ENCODE results near the gene MRPL22. TPM values are rescaled to one million over a fixed set of nuclear protein-coding genes. Genes with fewer than 3 reads are reported as not detected.

Gene MRPL22
- total and polyA plus RNA-seq, 2 of the 13 experiments (the other 11 are each of a cell fraction or from before 2014, with no cell fraction given) = 66.8 to 84.8 TPM

- TF ChIP-seq ZNF597 (CRISPR knock-in tag; IDR thresholded peaks at IDR 0.05) = no peak
- no peak for TF ChIP-seq ZNF503 (CRISPR knock-in tag; IDR thresholded peaks at IDR 0.05)
- no peak for TF ChIP-seq FLYWCH1 (CRISPR knock-in tag; IDR thresholded peaks at IDR 0.05)
- TF ChIP-seq ZFP1 (CRISPR knock-in tag; IDR thresholded peaks at IDR 0.05) = no peak
- TF ChIP-seq POLR2A (IDR thresholded peaks at IDR 0.05; ENCODE audit: insufficient read depth in 1 of 2, low read depth in 2 of 2, low read length in 2 of 2) = no peak
- TF ChIP-seq CSRNP1 (CRISPR knock-in tag; IDR thresholded peaks at IDR 0.05) = no peak
- no peak for TF ChIP-seq CREBL2 (CRISPR knock-in tag; IDR thresholded peaks at IDR 0.05; ENCODE audit: borderline replicate concordance)
- peak; percentile 50; the same call in 1 of the 2 replicates for TF ChIP-seq HOXA3 (CRISPR knock-in tag; IDR thresholded peaks at IDR 0.05)
- TF ChIP-seq PITX1 (CRISPR knock-in tag; IDR thresholded peaks at IDR 0.05) = no peak
- TF ChIP-seq IRX3 (CRISPR knock-in tag; IDR thresholded peaks at IDR 0.05; ENCODE audit: borderline replicate concordance, low read depth) = no peak
- no peak for TF ChIP-seq ZNF563 (CRISPR knock-in tag; IDR thresholded peaks at IDR 0.05)
- no peak for TF ChIP-seq ATF5 (CRISPR knock-in tag; IDR thresholded peaks at IDR 0.05; ENCODE audit: low read depth)
- TF ChIP-seq NBN (conservative IDR thresholded peaks at IDR 0.05) = no peak
- TF ChIP-seq ZNF672 (CRISPR knock-in tag; IDR thresholded peaks at IDR 0.05) = no peak
- no peak for TF ChIP-seq PAWR (CRISPR knock-in tag; IDR thresholded peaks at IDR 0.05; ENCODE audit: borderline replicate concordance)
- no peak for TF ChIP-seq RBAK (CRISPR knock-in tag; IDR thresholded peaks at IDR 0.05)
- TF ChIP-seq CCAR2 (optimal IDR thresholded peaks at IDR 0.05; ENCODE audit: low read depth, low read length) = no peak
- TF ChIP-seq TBX3 (IDR thresholded peaks at IDR 0.05; ENCODE audit: borderline replicate concordance) = no peak
- TF ChIP-seq ZNF451 (CRISPR knock-in tag; IDR thresholded peaks at IDR 0.05) = no peak
- no peak for TF ChIP-seq ZNF556 (CRISPR knock-in tag; IDR thresholded peaks at IDR 0.05; ENCODE audit: borderline replicate concordance)
- no peak for TF ChIP-seq PBX3 (CRISPR knock-in tag; IDR thresholded peaks at IDR 0.05; ENCODE audit: borderline replicate concordance)
- no peak for TF ChIP-seq ETV6 (CRISPR knock-in tag; conservative IDR thresholded peaks at IDR 0.05)
- no peak for TF ChIP-seq DNMT3B (CRISPR knock-in tag; conservative IDR thresholded peaks at IDR 0.05)
- TF ChIP-seq THRA (CRISPR knock-in tag; IDR thresholded peaks at IDR 0.05; ENCODE audit: borderline replicate concordance) = no peak
- TF ChIP-seq ZKSCAN8 (CRISPR knock-in tag; IDR thresholded peaks at IDR 0.05; ENCODE audit: borderline replicate concordance) = peak; percentile 53; the same call in 1 of the 2 replicates
Measured at GRCh38 chr5:155008669-155009068, 67.8 kb downstream of the MRPL22 start (continued).
